GM23338 (cell line): ENCODE results near the gene FUT2. TPM values are rescaled to one million over a fixed set of nuclear protein-coding genes. Genes with fewer than 3 reads are reported as not detected.

ENCODE experiments used
- ATAC-seq: fragments of 200-7000 bp; cut with Tn5 transposase; 3 replicates; pipeline ENCODE4 v1.9.1; 2020
- DNase-seq: peaks from one replicate; pipeline ENCODE4 v3.0.0-alpha.2; 2015; ENCODE audit warnings: low spot score
- H2AFZ ChIP-seq: fragments of 200-600 bp; sonication (generic); 2 replicates; pipeline ENCODE4 v1.8.0; 2016; ENCODE audit warnings: antibody characterized with exemption, mild to moderate bottlenecking, moderate library complexity
- H3F3A ChIP-seq: fragments of 200-600 bp; sonication (generic); replicated peaks from 2 replicates; pipeline ENCODE4 v1.8.0; 2017; ENCODE audit warnings: antibody characterized with exemption, mixed run types, low read depth
- H3K27ac ChIP-seq: fragments of 200-600 bp; sonication (generic); 2 replicates; pipeline ENCODE4 v1.6.1; 2016; ENCODE audit warnings: low read depth
- H3K27me3 ChIP-seq: fragments of 200-600 bp; sonication (generic); 2 replicates; pipeline ENCODE4 v1.8.0; 2016; ENCODE audit warnings: mild to moderate bottlenecking, mixed run types, moderate library complexity; ENCODE audit not compliant: insufficient read depth
- H3K36me3 ChIP-seq: fragments of 200-600 bp; sonication (generic); 2 replicates; pipeline ENCODE4 v1.8.0; 2016; ENCODE audit warnings: mild to moderate bottlenecking; ENCODE audit not compliant: insufficient read depth
- H3K4me1 ChIP-seq: fragments of 200-600 bp; sonication (generic); 2 replicates; pipeline ENCODE4 v1.8.0; 2016; ENCODE audit warnings: mild to moderate bottlenecking, moderate library complexity; ENCODE audit not compliant: insufficient read depth
- H3K4me2 ChIP-seq: fragments of 200-600 bp; sonication (generic); 2 replicates; pipeline ENCODE4 v1.7.1; 2017; ENCODE audit warnings: mixed run types
- H3K4me3 ChIP-seq: fragments of 200-600 bp; sonication (generic); 2 replicates; pipeline ENCODE4 v1.6.1; 2016; ENCODE audit warnings: mixed run types
- H3K79me2 ChIP-seq: fragments of 200-600 bp; sonication (generic); replicated peaks from 2 replicates; pipeline ENCODE4 v1.8.0; 2017; ENCODE audit warnings: mild to moderate bottlenecking; ENCODE audit not compliant: insufficient read depth
- H3K9me2 ChIP-seq: fragments of 200-600 bp; sonication (generic); 2 replicates; pipeline ENCODE4 v1.8.0; 2017; ENCODE audit not compliant: insufficient read depth
- H4K20me1 ChIP-seq: fragments of 200-600 bp; sonication (generic); replicated peaks from 2 replicates; pipeline ENCODE4 v1.8.0; 2017; ENCODE audit warnings: mild to moderate bottlenecking; ENCODE audit not compliant: insufficient read depth
- H3K27ac Mint-ChIP-seq: 2 replicates; pipeline ENCODE4 v1.8.0; 2020; ENCODE audit warnings: inconsistent platforms, mild to moderate bottlenecking, moderate library complexity, mixed read lengths
- H3K27me3 Mint-ChIP-seq: 3 replicates; pipeline ENCODE4 v1.8.0; 2022; ENCODE audit warnings: low read depth, mild to moderate bottlenecking, moderate library complexity, mixed read lengths, inconsistent platforms; ENCODE audit not compliant: insufficient read depth, poor library complexity
- H3K36me3 Mint-ChIP-seq: 3 replicates; pipeline ENCODE4 v1.8.0; 2021; ENCODE audit warnings: low read depth, mild to moderate bottlenecking, inconsistent platforms, moderate library complexity, mixed read lengths
- H3K4me1 Mint-ChIP-seq: 3 replicates; pipeline ENCODE4 v1.8.0; 2020; ENCODE audit warnings: mild to moderate bottlenecking, inconsistent platforms, mixed read lengths
- H3K4me3 Mint-ChIP-seq: 3 replicates; pipeline ENCODE4 v1.8.0; 2021; ENCODE audit warnings: moderate library complexity, mild to moderate bottlenecking, inconsistent platforms, mixed read lengths
- H3K9me3 Mint-ChIP-seq: 3 replicates; pipeline ENCODE4 v1.8.0; 2020; ENCODE audit warnings: moderate library complexity, mild to moderate bottlenecking, inconsistent platforms, mixed read lengths
- CREB1 ChIP-seq: fragments of 250-450 bp; sonication (Bioruptor Pico); IDR thresholded peaks from 2 replicates; pipeline ENCODE4 v1.5.0; 2020; ENCODE audit warnings: low read depth, mild to moderate bottlenecking, moderate library complexity
- EZH2phosphoT487 ChIP-seq: fragments of 200-600 bp; sonication (generic); IDR thresholded peaks from one replicate; pipeline ENCODE4 v1.8.1; 2018; ENCODE audit warnings: antibody characterized with exemption; ENCODE audit not compliant: unreplicated experiment
- POLR2AphosphoS5 ChIP-seq: IDR thresholded peaks from 2 replicates; pipeline ENCODE4 v1.6.1; 2016; ENCODE audit warnings: antibody characterized with exemption, low read depth
- ZNF331 ChIP-seq: fragments of 250-450 bp; sonication (Bioruptor Pico); IDR thresholded peaks from 2 replicates; pipeline ENCODE4 v1.5.0; 2020; ENCODE audit warnings: low read depth, mild to moderate bottlenecking, moderate library complexity
- long read RNA-seq: library from polyadenylated mRNA; unstranded; transcript quantifications from one replicate; pipeline ENCODE4 v2.0.0, GENCODE V29; 2020; ENCODE audit not compliant: unreplicated experiment
- polyA plus RNA-seq: library from polyadenylated mRNA; unstranded; fragments of >200 nt; fragmentation: Nextera tagmentation; extraction: Ambion mirVana; gene quantifications from 2 replicates; pipeline ENCODE4 v1.2.1, GENCODE V29; 2016
- total RNA-seq: library from RNA; depleted of rRNA; stranded (reverse); fragments of >200 nt; shearing (Covaris generic); gene quantifications from 2 replicates; pipeline ENCODE4 v1.2.3, GENCODE V29; 2014; rRNA removed
- TF ChIP-seq, protein P1 (sequence below), 2 experiments: fragments of 200-600 bp in 1 of 2; sonication (generic) in 1 of 2; conservative IDR thresholded peaks; 2 replicates each; pipeline versions ENCODE4 v1.5.1 to v1.6.1; 2016 to 2017; ENCODE audit warnings: antibody characterized with exemption in 2 of 2, low read depth in 2 of 2, mild to moderate bottlenecking in 2 of 2, moderate library complexity in 1 of 2
- TF ChIP-seq, protein P2 (sequence below): fragments of 250-450 bp; sonication (Bioruptor Pico); IDR thresholded peaks from 2 replicates; pipeline ENCODE4 v1.5.0; 2020; ENCODE audit warnings: mild to moderate bottlenecking, moderate library complexity
- TF ChIP-seq, protein P3 (sequence below): IDR thresholded peaks from 2 replicates; pipeline ENCODE4 v1.6.1; 2016; ENCODE audit warnings: antibody characterized with exemption

FUT2 gene
- total RNA-seq (2.2 and 5.6 TPM in 2 replicates), polyA plus RNA-seq (4.8 and 5.0 TPM in 2 replicates)
- long read RNA-seq, partial matches to known transcripts, result 0 of 1 reads
- long read RNA-seq, other reads (novel, unspliced or antisense), result 0 of 1 reads

DNA sequence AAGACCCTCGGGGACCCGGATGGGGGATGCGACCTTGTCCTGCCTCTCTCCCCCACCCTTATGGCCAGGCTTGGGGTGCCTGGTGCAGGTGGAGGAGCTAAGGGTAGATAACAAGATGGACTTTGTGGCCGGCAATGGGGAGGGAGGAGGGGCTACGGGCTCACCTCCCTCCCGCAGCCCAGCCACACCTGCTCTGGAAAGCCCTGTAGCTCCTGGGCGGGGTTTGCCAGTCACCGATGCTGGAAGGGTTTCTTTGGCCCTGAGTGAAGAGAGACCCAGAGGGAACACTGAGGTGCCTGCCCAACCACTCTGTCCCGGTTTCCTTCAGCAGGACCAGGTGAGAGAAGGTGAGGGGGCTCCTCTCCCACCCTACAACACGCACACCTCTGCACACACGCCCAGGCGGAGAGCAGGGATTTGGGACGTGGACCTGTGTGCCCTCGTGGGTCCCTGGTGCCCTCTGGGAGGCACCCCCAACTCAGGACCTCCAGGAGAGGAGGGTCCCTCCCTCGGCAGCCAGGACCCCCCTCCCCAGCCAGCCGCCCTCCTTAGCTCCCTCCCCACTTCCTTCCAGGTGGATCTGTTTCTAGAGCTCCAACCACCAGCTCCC is at the start of gene FUT2:
Gene FUT2, plus strand, starts transcription at position 229 of the 610 bp plus-strand sequence. CDS start 6,986 bp downstream, outside the sequence.
- Mint-ChIP-seq H3K27me3 (peaks cover 12% of the 10 kb centered on the region), H3K4me1 (peaks cover 4% of the 10 kb centered on the region; the same call in 2 of the 3 replicates), H3K4me3 (peak within 1 kb of the TSS; percentile 95), H3K27ac (peak within 1 kb of the TSS; percentile 92), H3K9me3 (peaks cover 8% of the 10 kb centered on the region; the same call in 2 of the 3 replicates), H3K36me3 (peaks cover 7% of the 10 kb centered on the region; the same call in 2 of the 3 replicates)
- H3K9me2 ChIP-seq, result no peaks in the 10 kb centered on the region
- H3F3A ChIP-seq, result no peaks in the 10 kb centered on the region
- no peaks in the 10 kb centered on the region for H3K27me3 ChIP-seq
- peak; percentile 86 for DNase-seq
- TF ChIP-seq EZH2phosphoT487 (no peak), POLR2AphosphoS5 (peak; percentile 60)
- H3K4me1 ChIP-seq, result peaks cover 5% of the 10 kb centered on the region
- H3K4me2 ChIP-seq, result peak within 1 kb of the TSS; percentile 98
- H3K4me3 ChIP-seq, result peak within 1 kb of the TSS; percentile 99
- H3K36me3 ChIP-seq, result no peaks in the 10 kb centered on the region
- peak; percentile 89 for ATAC-seq
- no peaks in the 10 kb centered on the region for H3K79me2 ChIP-seq
- peak within 1 kb of the TSS; percentile 78 for H3K27ac ChIP-seq
- H4K20me1 ChIP-seq, result no peaks in the 10 kb centered on the region
- peak within 1 kb of the TSS; percentile 100 for H2AFZ ChIP-seq

DNA sequence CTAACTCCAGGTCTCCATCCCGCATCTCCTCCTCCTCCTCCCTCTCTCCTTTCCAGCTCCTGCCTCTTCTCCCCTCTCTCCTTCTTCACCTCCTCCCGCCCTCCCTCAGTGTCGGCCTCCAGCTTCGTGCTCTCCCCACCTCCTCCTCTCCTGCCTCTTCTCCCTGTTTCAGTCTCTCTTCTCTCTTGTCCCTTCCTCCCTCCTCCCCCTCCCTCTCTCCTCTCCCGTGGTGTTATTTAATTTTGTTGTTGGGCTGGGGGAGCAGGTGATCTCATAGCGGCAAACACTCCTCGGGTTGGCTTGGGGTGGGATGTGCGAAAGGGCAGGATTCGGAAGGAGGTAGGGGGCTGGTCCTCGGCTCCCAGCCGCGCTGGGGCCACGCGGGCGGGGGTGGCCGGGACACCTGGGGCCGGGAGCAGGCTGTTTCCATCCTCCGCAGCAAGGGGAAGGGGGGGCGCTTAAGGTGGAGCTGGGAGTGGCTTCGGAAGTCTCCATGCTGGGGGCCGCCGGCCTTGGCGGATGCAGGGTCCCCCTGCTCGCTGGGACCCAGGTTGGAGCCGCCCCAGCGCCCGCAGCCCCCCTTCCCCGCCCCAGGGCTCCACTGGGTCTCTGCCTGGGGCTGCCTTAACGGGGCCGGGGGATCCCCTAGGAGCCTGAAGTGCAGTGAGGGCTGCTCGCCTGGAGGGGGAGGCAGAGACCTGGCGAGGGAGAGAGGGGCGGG is 49.6 kb upstream of the FUT2 start, which contains the start of gene CA11:
Gene CA11, minus strand, starts transcription at position 187 of the 721 bp plus-strand sequence. CDS start 555 bp downstream, outside the sequence.
- peaks cover 16% of the 10 kb centered on the region for H3K36me3 Mint-ChIP-seq
- H3K27me3 Mint-ChIP-seq, result peaks cover 16% of the 10 kb centered on the region
- H3K4me2 ChIP-seq, result peak within 1 kb of the TSS; percentile 99
- H3K4me1 ChIP-seq, result peaks cover 5% of the 10 kb centered on the region; the same call in 1 of the 2 replicates
- TF ChIP-seq CREB1, result peak; percentile 23; the same call in 1 of the 2 replicates
- no peak for TF ChIP-seq ZNF331 (CRISPR knock-in tag)
- TF ChIP-seq, protein P1, sequence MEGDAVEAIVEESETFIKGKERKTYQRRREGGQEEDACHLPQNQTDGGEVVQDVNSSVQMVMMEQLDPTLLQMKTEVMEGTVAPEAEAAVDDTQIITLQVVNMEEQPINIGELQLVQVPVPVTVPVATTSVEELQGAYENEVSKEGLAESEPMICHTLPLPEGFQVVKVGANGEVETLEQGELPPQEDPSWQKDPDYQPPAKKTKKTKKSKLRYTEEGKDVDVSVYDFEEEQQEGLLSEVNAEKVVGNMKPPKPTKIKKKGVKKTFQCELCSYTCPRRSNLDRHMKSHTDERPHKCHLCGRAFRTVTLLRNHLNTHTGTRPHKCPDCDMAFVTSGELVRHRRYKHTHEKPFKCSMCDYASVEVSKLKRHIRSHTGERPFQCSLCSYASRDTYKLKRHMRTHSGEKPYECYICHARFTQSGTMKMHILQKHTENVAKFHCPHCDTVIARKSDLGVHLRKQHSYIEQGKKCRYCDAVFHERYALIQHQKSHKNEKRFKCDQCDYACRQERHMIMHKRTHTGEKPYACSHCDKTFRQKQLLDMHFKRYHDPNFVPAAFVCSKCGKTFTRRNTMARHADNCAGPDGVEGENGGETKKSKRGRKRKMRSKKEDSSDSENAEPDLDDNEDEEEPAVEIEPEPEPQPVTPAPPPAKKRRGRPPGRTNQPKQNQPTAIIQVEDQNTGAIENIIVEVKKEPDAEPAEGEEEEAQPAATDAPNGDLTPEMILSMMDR (conservative IDR thresholded peaks at IDR 0.05; ENCODE audit: low read depth in 2 of 2), result peak; percentile 80 to 98
- TF ChIP-seq EZH2phosphoT487, result no peak
- TF ChIP-seq, protein P2, sequence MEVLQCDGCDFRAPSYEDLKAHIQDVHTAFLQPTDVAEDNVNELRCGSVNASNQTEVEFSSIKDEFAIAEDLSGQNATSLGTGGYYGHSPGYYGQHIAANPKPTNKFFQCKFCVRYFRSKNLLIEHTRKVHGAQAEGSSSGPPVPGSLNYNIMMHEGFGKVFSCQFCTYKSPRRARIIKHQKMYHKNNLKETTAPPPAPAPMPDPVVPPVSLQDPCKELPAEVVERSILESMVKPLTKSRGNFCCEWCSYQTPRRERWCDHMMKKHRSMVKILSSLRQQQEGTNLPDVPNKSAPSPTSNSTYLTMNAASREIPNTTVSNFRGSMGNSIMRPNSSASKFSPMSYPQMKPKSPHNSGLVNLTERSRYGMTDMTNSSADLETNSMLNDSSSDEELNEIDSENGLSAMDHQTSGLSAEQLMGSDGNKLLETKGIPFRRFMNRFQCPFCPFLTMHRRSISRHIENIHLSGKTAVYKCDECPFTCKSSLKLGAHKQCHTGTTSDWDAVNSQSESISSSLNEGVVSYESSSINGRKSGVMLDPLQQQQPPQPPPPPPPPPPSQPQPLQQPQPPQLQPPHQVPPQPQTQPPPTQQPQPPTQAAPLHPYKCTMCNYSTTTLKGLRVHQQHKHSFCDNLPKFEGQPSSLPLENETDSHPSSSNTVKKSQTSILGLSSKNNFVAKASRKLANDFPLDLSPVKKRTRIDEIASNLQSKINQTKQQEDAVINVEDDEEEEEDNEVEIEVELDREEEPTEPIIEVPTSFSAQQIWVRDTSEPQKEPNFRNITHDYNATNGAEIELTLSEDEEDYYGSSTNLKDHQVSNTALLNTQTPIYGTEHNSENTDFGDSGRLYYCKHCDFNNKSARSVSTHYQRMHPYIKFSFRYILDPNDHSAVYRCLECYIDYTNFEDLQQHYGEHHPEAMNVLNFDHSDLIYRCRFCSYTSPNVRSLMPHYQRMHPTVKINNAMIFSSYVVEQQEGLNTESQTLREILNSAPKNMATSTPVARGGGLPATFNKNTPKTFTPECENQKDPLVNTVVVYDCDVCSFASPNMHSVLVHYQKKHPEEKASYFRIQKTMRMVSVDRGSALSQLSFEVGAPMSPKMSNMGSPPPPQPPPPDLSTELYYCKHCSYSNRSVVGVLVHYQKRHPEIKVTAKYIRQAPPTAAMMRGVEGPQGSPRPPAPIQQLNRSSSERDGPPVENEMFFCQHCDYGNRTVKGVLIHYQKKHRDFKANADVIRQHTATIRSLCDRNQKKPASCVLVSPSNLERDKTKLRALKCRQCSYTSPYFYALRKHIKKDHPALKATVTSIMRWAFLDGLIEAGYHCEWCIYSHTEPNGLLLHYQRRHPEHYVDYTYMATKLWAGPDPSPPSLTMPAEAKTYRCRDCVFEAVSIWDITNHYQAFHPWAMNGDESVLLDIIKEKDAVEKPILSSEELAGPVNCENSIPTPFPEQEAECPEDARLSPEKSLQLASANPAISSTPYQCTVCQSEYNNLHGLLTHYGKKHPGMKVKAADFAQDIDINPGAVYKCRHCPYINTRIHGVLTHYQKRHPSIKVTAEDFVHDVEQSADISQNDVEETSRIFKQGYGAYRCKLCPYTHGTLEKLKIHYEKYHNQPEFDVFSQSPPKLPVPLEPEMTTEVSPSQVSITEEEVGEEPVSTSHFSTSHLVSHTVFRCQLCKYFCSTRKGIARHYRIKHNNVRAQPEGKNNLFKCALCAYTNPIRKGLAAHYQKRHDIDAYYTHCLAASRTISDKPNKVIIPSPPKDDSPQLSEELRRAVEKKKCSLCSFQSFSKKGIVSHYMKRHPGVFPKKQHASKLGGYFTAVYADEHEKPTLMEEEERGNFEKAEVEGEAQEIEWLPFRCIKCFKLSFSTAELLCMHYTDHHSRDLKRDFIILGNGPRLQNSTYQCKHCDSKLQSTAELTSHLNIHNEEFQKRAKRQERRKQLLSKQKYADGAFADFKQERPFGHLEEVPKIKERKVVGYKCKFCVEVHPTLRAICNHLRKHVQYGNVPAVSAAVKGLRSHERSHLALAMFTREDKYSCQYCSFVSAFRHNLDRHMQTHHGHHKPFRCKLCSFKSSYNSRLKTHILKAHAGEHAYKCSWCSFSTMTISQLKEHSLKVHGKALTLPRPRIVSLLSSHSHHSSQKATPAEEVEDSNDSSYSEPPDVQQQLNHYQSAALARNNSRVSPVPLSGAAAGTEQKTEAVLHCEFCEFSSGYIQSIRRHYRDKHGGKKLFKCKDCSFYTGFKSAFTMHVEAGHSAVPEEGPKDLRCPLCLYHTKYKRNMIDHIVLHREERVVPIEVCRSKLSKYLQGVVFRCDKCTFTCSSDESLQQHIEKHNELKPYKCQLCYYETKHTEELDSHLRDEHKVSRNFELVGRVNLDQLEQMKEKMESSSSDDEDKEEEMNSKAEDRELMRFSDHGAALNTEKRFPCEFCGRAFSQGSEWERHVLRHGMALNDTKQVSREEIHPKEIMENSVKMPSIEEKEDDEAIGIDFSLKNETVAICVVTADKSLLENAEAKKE, result 0 out of 2 replicates have a peak, but pooled peaks have one; percentile 45
- TF ChIP-seq, protein P3, sequence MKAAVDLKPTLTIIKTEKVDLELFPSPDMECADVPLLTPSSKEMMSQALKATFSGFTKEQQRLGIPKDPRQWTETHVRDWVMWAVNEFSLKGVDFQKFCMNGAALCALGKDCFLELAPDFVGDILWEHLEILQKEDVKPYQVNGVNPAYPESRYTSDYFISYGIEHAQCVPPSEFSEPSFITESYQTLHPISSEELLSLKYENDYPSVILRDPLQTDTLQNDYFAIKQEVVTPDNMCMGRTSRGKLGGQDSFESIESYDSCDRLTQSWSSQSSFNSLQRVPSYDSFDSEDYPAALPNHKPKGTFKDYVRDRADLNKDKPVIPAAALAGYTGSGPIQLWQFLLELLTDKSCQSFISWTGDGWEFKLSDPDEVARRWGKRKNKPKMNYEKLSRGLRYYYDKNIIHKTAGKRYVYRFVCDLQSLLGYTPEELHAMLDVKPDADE, result no peak
- TF ChIP-seq POLR2AphosphoS5, result peak; percentile 49; the same call in 1 of the 2 replicates
- peak within 1 kb of the TSS; percentile 91 for H3K4me3 Mint-ChIP-seq
- no peaks in the 10 kb centered on the region for H3K36me3 ChIP-seq
- H4K20me1 ChIP-seq, result no peaks in the 10 kb centered on the region
- 0 out of 2 replicates have a peak, but pooled peaks cover 13% of the 10 kb centered on the region for H3F3A ChIP-seq
- H3K27me3 ChIP-seq, result 0 out of 2 replicates have a peak, but pooled peaks cover 3% of the 10 kb centered on the region
- peaks cover 10% of the 10 kb centered on the region for H3K4me1 Mint-ChIP-seq
- peak within 1 kb of the TSS; percentile 92 for H2AFZ ChIP-seq
- peak within 1 kb of the TSS; percentile 90 for H3K27ac Mint-ChIP-seq
- H3K9me3 Mint-ChIP-seq, result peaks cover 2% of the 10 kb centered on the region; the same call in 1 of the 3 replicates
- H3K9me2 ChIP-seq, result no peaks in the 10 kb centered on the region
- no peaks in the 10 kb centered on the region for H3K79me2 ChIP-seq
- ATAC-seq (peak; percentile 76), DNase-seq (peak; percentile 86)
- peak within 1 kb of the TSS; percentile 91 for H3K27ac ChIP-seq
- peak within 1 kb of the TSS; percentile 75 for H3K4me3 ChIP-seq
